ENCODE measurements around the gene ANKRD16. TPM values are rescaled to one million over a fixed set of nuclear protein-coding genes. Genes with fewer than 3 reads are reported as not detected.

ANKRD16 gene
- total RNA-seq, 1 donor from 2014 or later, result 10.4 TPM

DNA sequence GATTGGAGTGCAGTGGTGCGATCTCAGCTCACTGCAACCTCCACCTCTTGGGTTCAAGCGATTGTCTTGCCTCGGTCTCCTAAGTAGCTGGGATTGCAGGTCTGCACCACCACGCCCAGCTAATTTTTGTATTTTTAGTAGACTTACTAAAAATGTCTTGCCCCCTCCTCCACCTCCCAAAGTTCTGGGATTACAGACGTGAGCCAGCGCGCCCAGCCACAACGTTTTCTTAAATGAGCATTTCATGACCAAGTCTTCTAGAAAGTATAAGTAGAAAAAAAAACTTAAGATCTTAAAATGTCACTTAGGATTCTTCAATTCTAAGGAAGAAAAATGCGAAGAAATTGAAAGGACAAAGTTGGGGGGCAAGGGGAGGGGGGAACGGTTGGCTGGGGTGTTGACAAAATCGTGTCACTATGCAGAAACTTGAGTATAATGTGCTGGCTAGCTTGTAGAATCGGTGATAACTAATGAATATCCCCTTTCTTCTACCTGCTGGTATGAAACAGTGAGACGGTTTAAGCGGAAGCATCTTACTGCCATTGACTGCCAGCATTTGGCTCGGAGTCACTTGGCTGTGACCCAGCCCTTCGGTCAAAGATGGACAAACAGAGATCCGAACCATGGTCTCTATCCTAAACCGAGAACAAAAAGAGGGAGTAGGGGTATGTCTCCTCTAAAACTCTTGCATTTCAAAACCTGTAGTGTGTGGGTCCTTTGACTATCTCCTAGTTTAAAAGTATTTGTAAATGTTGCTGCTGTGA lies 13.0 kb upstream of the ANKRD16 start:
- intact Hi-C loops (cut with DNase I), result no loop called here
- Histone ChIP-seq H3K9me3 (no peaks in the 10 kb centered on the region), H3K27me3 (no peaks in the 10 kb centered on the region), H3K36me3 (peaks cover 14 to 28% of the 10 kb centered on the region in 2 donors), H3K4me1 (no peaks in the 10 kb centered on the region), H3K27ac (no peak overlapping the region), H3K4me3 (no peak overlapping the region)
- TF ChIP-seq, protein P1, sequence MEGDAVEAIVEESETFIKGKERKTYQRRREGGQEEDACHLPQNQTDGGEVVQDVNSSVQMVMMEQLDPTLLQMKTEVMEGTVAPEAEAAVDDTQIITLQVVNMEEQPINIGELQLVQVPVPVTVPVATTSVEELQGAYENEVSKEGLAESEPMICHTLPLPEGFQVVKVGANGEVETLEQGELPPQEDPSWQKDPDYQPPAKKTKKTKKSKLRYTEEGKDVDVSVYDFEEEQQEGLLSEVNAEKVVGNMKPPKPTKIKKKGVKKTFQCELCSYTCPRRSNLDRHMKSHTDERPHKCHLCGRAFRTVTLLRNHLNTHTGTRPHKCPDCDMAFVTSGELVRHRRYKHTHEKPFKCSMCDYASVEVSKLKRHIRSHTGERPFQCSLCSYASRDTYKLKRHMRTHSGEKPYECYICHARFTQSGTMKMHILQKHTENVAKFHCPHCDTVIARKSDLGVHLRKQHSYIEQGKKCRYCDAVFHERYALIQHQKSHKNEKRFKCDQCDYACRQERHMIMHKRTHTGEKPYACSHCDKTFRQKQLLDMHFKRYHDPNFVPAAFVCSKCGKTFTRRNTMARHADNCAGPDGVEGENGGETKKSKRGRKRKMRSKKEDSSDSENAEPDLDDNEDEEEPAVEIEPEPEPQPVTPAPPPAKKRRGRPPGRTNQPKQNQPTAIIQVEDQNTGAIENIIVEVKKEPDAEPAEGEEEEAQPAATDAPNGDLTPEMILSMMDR (IDR thresholded peaks at IDR 0.05), result no peak
- DNase-seq (ENCODE audit: low spot score in 2 of 2), result peak in 1 of 2 donors; percentile 42

DNA sequence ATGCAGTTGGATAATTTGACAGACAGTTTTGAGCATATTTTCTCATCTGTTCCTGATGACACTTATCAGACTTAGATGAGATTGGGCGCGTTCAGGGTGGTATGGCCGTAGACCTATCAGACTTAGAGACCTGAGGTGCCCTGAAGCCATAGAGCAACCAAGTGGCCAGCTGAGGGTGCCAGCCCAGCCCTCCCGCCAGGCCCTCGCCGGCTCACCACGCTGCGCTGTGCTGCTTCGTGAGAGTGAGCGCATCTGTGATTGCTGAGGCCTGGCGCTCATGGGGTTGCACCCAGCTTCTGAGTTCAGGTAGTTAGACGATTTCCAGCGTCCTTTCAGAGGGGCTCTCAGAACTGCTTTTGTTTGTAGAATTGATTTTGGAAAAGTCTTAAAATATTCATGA lies 10.6 kb upstream of the ANKRD16 start:
- peak in 1 of 2 donors; percentile 7 for DNase-seq (ENCODE audit: low spot score in 2 of 2)
- TF ChIP-seq, protein P1 (IDR thresholded peaks at IDR 0.05), result no peak
- intact Hi-C loops (cut with DNase I), result no loop called here

DNA sequence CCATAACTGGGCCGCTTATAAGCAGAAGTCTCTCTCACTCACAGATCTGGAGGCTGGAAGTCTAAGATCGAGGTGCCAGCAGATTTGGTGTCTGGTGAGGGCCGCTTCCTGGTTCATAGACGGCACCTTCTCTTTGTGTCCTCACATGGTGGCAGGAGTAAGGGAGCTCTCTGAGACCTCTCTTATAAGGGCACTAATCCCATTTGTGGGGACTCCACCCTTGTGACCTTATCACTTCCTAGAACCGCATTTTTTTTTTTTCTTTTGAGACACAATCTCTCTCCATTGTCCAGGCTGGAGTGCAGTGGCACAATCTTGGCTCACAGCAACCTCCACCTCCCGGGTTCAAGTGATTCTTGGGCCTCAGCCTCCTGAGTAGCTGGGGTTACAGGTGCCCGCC lies 8.5 kb upstream of the ANKRD16 start:
- intact Hi-C loops (cut with DNase I), result no loop called here
- Histone ChIP-seq H3K9me3 (no peaks in the 10 kb centered on the region), H3K36me3 (peaks cover 20 to 33% of the 10 kb centered on the region in 2 donors), H3K27ac (no peak overlapping the region), H3K4me3 (no peak overlapping the region), H3K27me3 (no peaks in the 10 kb centered on the region), H3K4me1 (no peaks in the 10 kb centered on the region)
- DNase-seq (ENCODE audit: low spot score in 2 of 2), result peak in 1 of 2 donors; percentile 12
- TF ChIP-seq, protein P1 (IDR thresholded peaks at IDR 0.05), result no peak

More for the DNA sequence above, 10.6 kb upstream of the ANKRD16 start:
- Histone ChIP-seq H3K4me3 (no peak overlapping the region), H3K9me3 (no peaks in the 10 kb centered on the region), H3K36me3 (peaks cover 10 to 22% of the 10 kb centered on the region in 2 donors), H3K4me1 (no peaks in the 10 kb centered on the region), H3K27me3 (no peaks in the 10 kb centered on the region), H3K27ac (no peak overlapping the region)

DNA sequence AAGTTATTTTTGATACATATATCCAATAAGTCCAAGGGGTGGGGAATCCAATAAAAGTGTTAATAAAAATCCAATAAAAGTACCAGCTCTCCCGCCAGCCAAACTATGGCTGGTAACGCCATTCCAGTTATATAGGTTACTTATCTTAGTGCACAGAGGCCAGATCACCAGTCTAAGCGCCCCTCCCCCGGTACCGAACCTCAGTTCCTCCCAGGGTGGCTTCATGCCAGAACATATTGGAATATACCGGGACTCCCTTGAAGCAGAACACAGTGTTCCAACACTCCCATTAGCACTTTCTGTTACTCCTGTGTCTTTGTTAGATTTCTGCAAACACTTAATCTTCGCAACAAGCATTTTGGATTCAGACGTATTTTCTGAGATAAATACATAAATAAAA lies 7.8 kb upstream of the ANKRD16 start:
- H3K36me3 ChIP-seq, result peaks cover 20 to 33% of the 10 kb centered on the region in 2 donors

DNA sequence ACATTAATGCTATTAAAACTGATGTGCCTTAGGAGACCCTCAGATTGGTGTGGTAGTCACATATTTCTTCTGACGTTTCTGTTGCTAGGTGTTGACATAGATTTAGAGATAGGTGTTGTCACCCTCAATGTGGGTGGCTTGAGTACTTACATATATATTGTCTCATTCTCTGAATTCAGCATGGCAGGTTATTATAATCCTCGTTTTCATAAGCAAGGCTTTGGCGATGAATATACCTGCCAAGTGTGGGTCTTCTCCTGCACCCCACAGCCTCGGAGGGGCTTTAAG lies 7.3 kb upstream of the ANKRD16 start:
- TF ChIP-seq, protein P1 (IDR thresholded peaks at IDR 0.05), result no peak
- DNase-seq (ENCODE audit: low spot score in 2 of 2), result peak in 1 of 2 donors; percentile 16
- Histone ChIP-seq H3K4me1 (peaks cover 0 to 3% of the 10 kb centered on the region in 2 donors), H3K4me3 (no peak overlapping the region), H3K27ac (no peak overlapping the region), H3K9me3 (no peaks in the 10 kb centered on the region), H3K27me3 (no peaks in the 10 kb centered on the region), H3K36me3 (peaks cover 20 to 33% of the 10 kb centered on the region in 2 donors)
- intact Hi-C loops (cut with DNase I), result no loop called here

More for the DNA sequence above, 7.8 kb upstream of the ANKRD16 start:
- H3K4me1 ChIP-seq, result peaks cover 0 to 3% of the 10 kb centered on the region in 2 donors
- no peak overlapping the region for H3K4me3 ChIP-seq
- no peak for DNase-seq (ENCODE audit: low spot score in 2 of 2)
- H3K27ac ChIP-seq, result no peak overlapping the region
- no peaks in the 10 kb centered on the region for H3K9me3 ChIP-seq
- TF ChIP-seq, protein P1 (IDR thresholded peaks at IDR 0.05), result no peak
- intact Hi-C loops (cut with DNase I), result no loop called here
- H3K27me3 ChIP-seq, result no peaks in the 10 kb centered on the region

Measured in ascending aorta (tissue), 2 donors.